IMR-90 (cell line): ENCODE results near the gene RING1. TPM values are rescaled to one million over a fixed set of nuclear protein-coding genes. Genes with fewer than 3 reads are reported as not detected.

Source experiments
- ATAC-seq: fragments of 200-7000 bp; cut with Tn5 transposase; 2 replicates; pipeline ENCODE4 v1.9.1; 2020; ENCODE audit warnings: low read depth, mild to moderate bottlenecking, moderate library complexity
- BruUV-seq: library from RNA; stranded (reverse); fragments of 400-500 nt; replicated peaks from 2 replicates; lab custom pipeline; 2021; lab: Mats Ljungman, UMichigan
- CTCF ChIA-PET: fragments of 300-600 bp; formaldehyde crosslinking; extraction: SDS; loops from one replicate; lab custom pipeline; 2021; ENCODE audit warnings: antibody characterized with exemption; lab: Yijun Ruan, JAX
- POLR2A ChIA-PET: fragments of 300-600 bp; sonication (Branson Sonifier 250); formaldehyde crosslinking; loops from one replicate; lab custom pipeline; 2022; ENCODE audit warnings: antibody characterized with exemption; ENCODE audit not compliant: unreplicated experiment; lab: Charles Lee
- DNase-seq: peaks from one replicate; pipeline ENCODE4 v3.0.0; 2013
- H2AFZ ChIP-seq: replicated peaks from 2 replicates; pipeline ENCODE3; 2013; ENCODE audit warnings: low read length, mild to moderate bottlenecking; ENCODE audit not compliant: poor library complexity
- H2AK5ac ChIP-seq: 2 replicates; pipeline ENCODE4 v1.6.1; 2013; ENCODE audit warnings: low read depth, low read length, inconsistent platforms
- H2AK9ac ChIP-seq: replicated peaks from 2 replicates; pipeline ENCODE3; 2013; ENCODE audit warnings: mild to moderate bottlenecking, low read depth, low read length, moderate library complexity; ENCODE audit not compliant: poor library complexity
- H2BK120ac ChIP-seq: 2 replicates; pipeline ENCODE4 v1.6.1; 2013; ENCODE audit warnings: low read depth, low read length, inconsistent platforms
- H2BK15ac ChIP-seq: 3 replicates; pipeline ENCODE4 v1.6.1; 2013; ENCODE audit warnings: low read depth, low read length, inconsistent platforms
- H2BK20ac ChIP-seq: 2 replicates; pipeline ENCODE4 v1.6.1; 2013; ENCODE audit warnings: low read depth, mild to moderate bottlenecking, inconsistent platforms, low read length, moderate library complexity
- H2BK5ac ChIP-seq: 2 replicates; pipeline ENCODE4 v1.6.1; 2013; ENCODE audit warnings: mild to moderate bottlenecking, low read depth, low read length, inconsistent platforms; ENCODE audit not compliant: poor library complexity, severe bottlenecking
- H3K14ac ChIP-seq: replicated peaks from 2 replicates; pipeline ENCODE4 v1.6.1; 2013; ENCODE audit warnings: low read depth, low read length, inconsistent platforms
- H3K18ac ChIP-seq: 2 replicates; pipeline ENCODE4 v1.6.1; 2013; ENCODE audit warnings: low read depth, low read length, control low read depth
- H3K23ac ChIP-seq: 2 replicates; pipeline ENCODE4 v1.6.1; 2013; ENCODE audit warnings: low read depth, low read length, inconsistent platforms
- H3K27ac ChIP-seq: 2 replicates; pipeline ENCODE4 v1.5.1; 2013; ENCODE audit warnings: mild to moderate bottlenecking, control low read depth, low read length; ENCODE audit not compliant: insufficient read depth
- H3K27me3 ChIP-seq: 2 replicates; pipeline ENCODE4 v1.6.1; 2013; ENCODE audit warnings: low read length; ENCODE audit not compliant: control insufficient read depth, insufficient read depth
- H3K36me3 ChIP-seq: 2 replicates; pipeline ENCODE4 v1.6.1; 2013; ENCODE audit warnings: low read length, mixed read lengths; ENCODE audit not compliant: control insufficient read depth, insufficient read depth
- H3K4ac ChIP-seq: 2 replicates; pipeline ENCODE4 v1.6.1; 2013; ENCODE audit warnings: low read depth, low read length, inconsistent platforms
- H3K4me1 ChIP-seq: 2 replicates; pipeline ENCODE4 v1.6.1; 2013; ENCODE audit warnings: low read length, mixed read lengths; ENCODE audit not compliant: control insufficient read depth, insufficient read depth
- H3K4me2 ChIP-seq: 2 replicates; pipeline ENCODE4 v1.6.1; 2013; ENCODE audit warnings: low read depth, mild to moderate bottlenecking, control low read depth, low read length, moderate library complexity
- H3K4me3 ChIP-seq: 2 replicates; pipeline ENCODE4 v1.5.1; 2013; ENCODE audit warnings: low read depth, mild to moderate bottlenecking, control low read depth, low read length, moderate library complexity; ENCODE audit not compliant: insufficient read depth
- H3K56ac ChIP-seq: 2 replicates; pipeline ENCODE4 v1.6.1; 2013; ENCODE audit warnings: low read length, inconsistent platforms; ENCODE audit not compliant: insufficient read depth; ENCODE audit errors: extremely low read depth
- H3K79me1 ChIP-seq, 2 experiments: 2 replicates each; pipeline ENCODE4 v1.6.1; 2013; ENCODE audit warnings: low read length in 2 of 2, inconsistent platforms in 1 of 2, low read depth in 1 of 2
- H3K9ac ChIP-seq: 2 replicates; pipeline ENCODE4 v1.6.1; 2013; ENCODE audit warnings: low read depth, low read length, control low read depth
- H3K9me1 ChIP-seq: 2 replicates; pipeline ENCODE4 v1.6.1; 2013; ENCODE audit warnings: low read length, inconsistent platforms; ENCODE audit not compliant: insufficient read depth
- H3K9me3 ChIP-seq: 2 replicates; pipeline ENCODE4 v1.6.1; 2013; ENCODE audit warnings: low read length; ENCODE audit not compliant: control insufficient read depth, insufficient read depth
- H4K20me1 ChIP-seq: 2 replicates; pipeline ENCODE4 v1.6.1; 2013; ENCODE audit warnings: low read length, inconsistent platforms; ENCODE audit not compliant: insufficient read depth
- H4K5ac ChIP-seq: 2 replicates; pipeline ENCODE4 v1.6.1; 2013; ENCODE audit warnings: mild to moderate bottlenecking, low read depth, low read length, control low read depth
- H4K8ac ChIP-seq, 2 experiments: 2 replicates each; pipeline ENCODE4 v1.6.1; 2013; ENCODE audit warnings: low read depth in 2 of 2, low read length in 2 of 2, control low read depth in 1 of 2, inconsistent platforms in 1 of 2
- H4K91ac ChIP-seq: 2 replicates; pipeline ENCODE4 v1.6.1; 2013; ENCODE audit warnings: low read depth, low read length, inconsistent platforms; ENCODE audit not compliant: insufficient read depth
- CEBPB ChIP-seq: IDR thresholded peaks from 2 replicates; pipeline ENCODE4 v1.6.1; 2012; ENCODE audit warnings: low read depth, low read length, improper control_type of control experiment
- CHD1 ChIP-seq: IDR thresholded peaks from 2 replicates; pipeline ENCODE4 v1.6.1; 2012; ENCODE audit warnings: low read depth, low read length, improper control_type of control experiment
- MAFK ChIP-seq: IDR thresholded peaks from 2 replicates; pipeline ENCODE4 v1.6.1; 2012; ENCODE audit warnings: low read depth, low read length, improper control_type of control experiment
- MXI1 ChIP-seq: IDR thresholded peaks from 2 replicates; pipeline ENCODE4 v1.6.1; 2012; ENCODE audit warnings: low read depth, mild to moderate bottlenecking, low read length, moderate library complexity, borderline replicate concordance
- POLR2A ChIP-seq: IDR thresholded peaks from 2 replicates; pipeline ENCODE4 v1.6.1; 2012; ENCODE audit warnings: mild to moderate bottlenecking, low read depth, low read length
- RAD21 ChIP-seq: IDR thresholded peaks from 2 replicates; pipeline ENCODE4 v1.6.1; 2012; ENCODE audit warnings: low read length, improper control_type of control experiment
- RFX5 ChIP-seq: IDR thresholded peaks from 2 replicates; pipeline ENCODE4 v1.8.0; 2012; ENCODE audit warnings: low read depth, mild to moderate bottlenecking, low read length, moderate library complexity
- SMC3 ChIP-seq: fragments of 150-350 bp; IDR thresholded peaks from 2 replicates; pipeline ENCODE4 v1.6.1; 2016; ENCODE audit warnings: low read depth, mild to moderate bottlenecking, antibody characterized with exemption, low read length, moderate library complexity
- WGBS, 2 experiments: methylation state at CpG; one replicate each; pipeline versions ENCODE4 v1.1.5 to v1.1.7; 2013; ENCODE audit warnings: missing lambda C conversion rate in 2 of 2; ENCODE audit not compliant: insufficient read length in 1 of 2; ENCODE audit errors: extremely low coverage in 2 of 2; 5-methylcytosine and 5-hydroxymethylcytosine counted together
- dilution Hi-C: fragments of 300-500 bp; cut with HindIII; formaldehyde crosslinking; loops from one replicate; pipeline ENCODE4 v1.14.3; 2018; ENCODE audit warnings: low sequenced_read_pairs; ENCODE audit not compliant: unreplicated experiment
- in situ Hi-C: fragments of 300-500 bp; cut with MboI; formaldehyde crosslinking; loops from 3 replicates; pipeline ENCODE4 v1.14.3; 2019; ENCODE audit warnings: low sequenced_read_pairs, inconsistent platforms, mixed read lengths
- intact Hi-C: fragments of 100-400 bp; cut with micrococcal nuclease; formaldehyde crosslinking; loops from 2 replicates; pipeline ENCODE4 v1.10.0; 2022
- polyA plus RNA-seq, 3 experiments: library from polyadenylated mRNA; depleted of rRNA; stranded (reverse); fragments of >200 nt; gene quantifications; 2 replicates each; pipeline ENCODE4 v1.2.3, GENCODE V29; 2012; ENCODE audit warnings: low replicate concordance in 1 of 3
- total RNA-seq: library from RNA; depleted of rRNA; stranded (reverse); fragments of >200 nt; gene quantifications from 2 replicates; pipeline ENCODE4 v1.2.3, GENCODE V29; 2012
- TF ChIP-seq, protein P1 (sequence below): fragments of 150-350 bp; IDR thresholded peaks from 2 replicates; pipeline ENCODE4 v1.6.1; 2017; ENCODE audit warnings: mild to moderate bottlenecking, antibody characterized with exemption, low read length, low read depth
- TF ChIP-seq, protein P2 (sequence below): conservative IDR thresholded peaks from 2 replicates; pipeline ENCODE4 v1.5.1; 2012; ENCODE audit warnings: mild to moderate bottlenecking, low read depth, low read length, improper control_type of control experiment

RING1 gene
- total and polyA plus RNA-seq, 2 of the 4 experiments (the other 2 are of a cell fraction) = 14.9 to 40.8 TPM

DNA sequence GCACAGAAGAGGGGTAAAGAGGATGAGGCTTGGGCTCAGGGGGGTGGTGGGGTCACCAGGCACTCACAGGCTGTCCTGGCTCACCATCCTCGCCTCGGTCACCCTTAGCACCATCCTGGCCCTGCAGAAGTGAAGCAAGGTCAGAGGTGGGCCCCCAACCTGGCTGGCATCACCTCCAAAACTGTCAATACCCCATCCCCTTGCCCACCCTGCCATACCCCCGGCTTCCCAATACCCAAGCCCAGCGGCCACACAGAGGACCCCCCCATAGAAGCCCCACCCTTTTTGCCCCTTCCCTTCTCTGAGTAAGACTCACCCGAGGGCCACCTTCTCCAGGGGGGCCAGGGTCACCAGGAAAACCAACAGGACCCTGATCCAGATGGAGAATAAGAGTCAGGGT, 39.7 kb upstream of the RING1 start:
- Histone ChIP-seq H3K36me3 (no peaks in the 10 kb centered on the region), H3K56ac (no peak overlapping the region), H2BK20ac (no peak overlapping the region), H2AK5ac (no peak overlapping the region), H3K18ac (no peak overlapping the region), H2AFZ (no peak overlapping the region), H3K27me3 (peaks cover 7% of the 10 kb centered on the region), H3K9ac (no peak overlapping the region), H4K91ac (no peak overlapping the region), H2BK15ac (no peak overlapping the region), H2AK9ac (no peak overlapping the region), H3K79me1 (no peaks in the 10 kb centered on the region), H3K9me1 (no peaks in the 10 kb centered on the region), H2BK120ac (no peak overlapping the region), H3K4me3 (no peak overlapping the region), H4K8ac (no peak overlapping the region), H3K4me2 (no peak overlapping the region), H3K23ac (no peak overlapping the region), H3K14ac (no peak overlapping the region), H3K27ac (no peak overlapping the region), H3K9me3 (no peaks in the 10 kb centered on the region), H2BK5ac (no peak overlapping the region), H3K4me1 (no peaks in the 10 kb centered on the region), H4K20me1 (no peaks in the 10 kb centered on the region), H4K5ac (no peak overlapping the region), H3K4ac (no peak overlapping the region)
- ChIA-PET POLR2A (no interaction called here), CTCF (no interaction called here)
- no peak for ATAC-seq
- dilution Hi-C loops = no loop called here
- intact Hi-C loops = no loop called here
- DNase-seq = no peak
- in situ Hi-C loops = loop anchor here (10.0 kb wide), 1 partner anchor 154 kb away; no protein-coding TSS in a partner anchor
- WGBS, 2 experiments = 20% methylated on average over 2 of the region's 5 CpGs; no CpG with 5 or more reads in 1 of the 2 experiments
- TF ChIP-seq MXI1 (no peak), MAFK (no peak), CEBPB (no peak), SMC3 (no peak), RFX5 (no peak), RAD21 (no peak), CHD1 (no peak), POLR2A (no peak)
- TF ChIP-seq, protein P1, sequence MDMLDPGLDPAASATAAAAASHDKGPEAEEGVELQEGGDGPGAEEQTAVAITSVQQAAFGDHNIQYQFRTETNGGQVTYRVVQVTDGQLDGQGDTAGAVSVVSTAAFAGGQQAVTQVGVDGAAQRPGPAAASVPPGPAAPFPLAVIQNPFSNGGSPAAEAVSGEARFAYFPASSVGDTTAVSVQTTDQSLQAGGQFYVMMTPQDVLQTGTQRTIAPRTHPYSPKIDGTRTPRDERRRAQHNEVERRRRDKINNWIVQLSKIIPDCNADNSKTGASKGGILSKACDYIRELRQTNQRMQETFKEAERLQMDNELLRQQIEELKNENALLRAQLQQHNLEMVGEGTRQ = no peak
- TF ChIP-seq, protein P2, sequence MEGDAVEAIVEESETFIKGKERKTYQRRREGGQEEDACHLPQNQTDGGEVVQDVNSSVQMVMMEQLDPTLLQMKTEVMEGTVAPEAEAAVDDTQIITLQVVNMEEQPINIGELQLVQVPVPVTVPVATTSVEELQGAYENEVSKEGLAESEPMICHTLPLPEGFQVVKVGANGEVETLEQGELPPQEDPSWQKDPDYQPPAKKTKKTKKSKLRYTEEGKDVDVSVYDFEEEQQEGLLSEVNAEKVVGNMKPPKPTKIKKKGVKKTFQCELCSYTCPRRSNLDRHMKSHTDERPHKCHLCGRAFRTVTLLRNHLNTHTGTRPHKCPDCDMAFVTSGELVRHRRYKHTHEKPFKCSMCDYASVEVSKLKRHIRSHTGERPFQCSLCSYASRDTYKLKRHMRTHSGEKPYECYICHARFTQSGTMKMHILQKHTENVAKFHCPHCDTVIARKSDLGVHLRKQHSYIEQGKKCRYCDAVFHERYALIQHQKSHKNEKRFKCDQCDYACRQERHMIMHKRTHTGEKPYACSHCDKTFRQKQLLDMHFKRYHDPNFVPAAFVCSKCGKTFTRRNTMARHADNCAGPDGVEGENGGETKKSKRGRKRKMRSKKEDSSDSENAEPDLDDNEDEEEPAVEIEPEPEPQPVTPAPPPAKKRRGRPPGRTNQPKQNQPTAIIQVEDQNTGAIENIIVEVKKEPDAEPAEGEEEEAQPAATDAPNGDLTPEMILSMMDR = no peak
- no TSS peak for BruUV-seq
